Activated CD4-positive, CD25-positive, alpha-beta regulatory T cell treated with anti-CD3 and anti-CD28 coated beads, Interleukin-2, amount 50 U/mL, for 16 hours (primary cell): ENCODE measurements around the gene DSCAM.
"Not testable (repeated sequence)": the region's sequence is repeated elsewhere in the genome, so short reads cannot be mapped to it uniquely, and the experiment has no call there.

Source experiments
- DNase-seq: peaks from one replicate; pipeline ENCODE4 v3.0.0-alpha.2; 2020; ENCODE audit warnings: low read depth, low spot score

The DSCAM gene

DNA sequence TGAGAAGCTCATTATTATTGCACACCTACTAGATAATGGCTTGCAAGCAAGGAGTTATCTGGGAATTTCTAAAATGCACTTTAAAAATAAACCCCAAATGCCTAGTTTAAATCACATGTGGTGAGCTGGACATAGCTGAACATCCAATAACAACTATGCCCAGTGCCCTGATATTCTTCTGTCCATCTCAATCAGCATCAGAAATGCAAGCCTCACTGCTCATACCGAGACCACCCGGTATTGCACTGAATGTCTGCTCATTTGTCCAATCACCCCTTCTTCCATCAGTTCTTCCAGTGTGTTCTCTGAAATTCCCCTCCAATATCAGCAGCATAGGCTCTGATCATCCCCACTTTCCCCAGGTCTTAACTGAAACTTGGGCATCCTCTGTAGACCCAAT is 383.8 kb downstream of the DSCAM start:
- DNase-seq: no peak

DNA sequence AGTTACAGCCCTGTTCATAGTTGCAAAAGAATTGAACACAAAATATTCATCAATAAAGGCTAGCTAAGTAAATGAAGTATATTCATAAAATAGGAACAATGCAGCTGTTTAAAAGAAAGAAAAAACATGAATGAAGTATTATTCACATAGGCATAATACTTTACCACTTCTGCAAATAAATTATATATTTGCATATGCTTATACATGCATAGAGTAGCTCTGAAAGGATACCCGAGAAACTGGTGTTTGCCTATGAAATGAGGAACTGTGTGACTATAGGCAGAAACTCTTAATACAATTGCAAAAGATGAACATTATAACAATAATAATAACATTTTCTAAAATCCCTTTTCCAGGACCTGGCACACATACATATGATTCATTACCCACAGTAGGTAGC is 385.9 kb downstream of the DSCAM start:
- DNase-seq: no peak

DNA sequence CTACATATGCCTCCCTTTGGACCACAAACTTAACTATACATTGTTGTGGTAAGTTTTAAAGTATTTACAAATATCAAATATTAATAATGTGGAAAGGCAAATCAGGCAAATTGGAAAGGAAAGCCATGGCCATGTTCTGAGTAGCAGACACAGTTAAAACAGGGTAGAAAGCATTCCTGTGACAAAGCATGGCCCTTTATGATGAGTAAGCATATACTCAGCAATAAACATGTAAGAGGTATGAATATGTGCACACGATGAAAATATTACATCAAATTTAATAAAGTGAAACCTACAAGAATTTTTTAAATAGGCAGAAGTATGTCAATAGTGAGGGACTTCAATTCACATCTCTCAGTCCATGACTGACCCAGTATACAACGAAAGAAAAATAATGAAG is 389.2 kb downstream of the DSCAM start:
- no peak for DNase-seq

DNA sequence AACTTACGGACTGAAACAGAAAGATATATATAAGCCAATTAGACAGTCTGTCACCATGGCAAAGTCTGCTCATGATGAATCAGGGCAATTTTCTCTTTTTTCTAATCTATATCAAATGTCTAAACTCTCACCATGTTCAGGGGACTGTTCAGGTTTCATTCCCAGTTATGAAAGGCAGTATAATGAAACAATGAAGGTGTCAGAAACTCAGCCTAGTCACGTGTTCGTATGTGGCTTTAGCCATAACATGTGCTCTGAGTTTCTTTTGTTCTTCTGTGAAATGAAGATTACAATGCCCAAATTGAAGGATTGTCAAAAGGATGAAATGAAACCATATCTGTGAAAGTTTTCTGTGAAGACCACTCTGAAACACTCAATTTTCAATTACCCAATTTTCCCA is 392.9 kb downstream of the DSCAM start:
- no peak for DNase-seq

DNA sequence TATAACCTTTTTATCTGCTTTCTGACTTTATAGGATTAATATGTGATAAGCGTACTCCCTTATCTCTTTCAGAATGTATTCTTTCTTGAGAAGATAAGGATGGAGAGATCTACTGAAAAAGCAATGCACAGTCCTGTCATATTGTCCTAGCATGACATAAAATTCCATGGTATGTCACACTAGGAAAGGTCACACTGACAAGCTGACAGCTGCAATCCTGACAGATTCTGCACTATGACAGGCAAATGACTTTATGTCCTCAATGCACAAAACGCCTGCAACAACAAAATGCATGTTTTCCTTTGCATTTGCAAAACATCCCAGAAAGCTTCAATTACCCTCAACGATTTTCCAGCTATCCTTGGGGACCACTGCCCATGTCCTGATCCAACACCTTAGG is 393.8 kb downstream of the DSCAM start:
- no peak for DNase-seq

DNA sequence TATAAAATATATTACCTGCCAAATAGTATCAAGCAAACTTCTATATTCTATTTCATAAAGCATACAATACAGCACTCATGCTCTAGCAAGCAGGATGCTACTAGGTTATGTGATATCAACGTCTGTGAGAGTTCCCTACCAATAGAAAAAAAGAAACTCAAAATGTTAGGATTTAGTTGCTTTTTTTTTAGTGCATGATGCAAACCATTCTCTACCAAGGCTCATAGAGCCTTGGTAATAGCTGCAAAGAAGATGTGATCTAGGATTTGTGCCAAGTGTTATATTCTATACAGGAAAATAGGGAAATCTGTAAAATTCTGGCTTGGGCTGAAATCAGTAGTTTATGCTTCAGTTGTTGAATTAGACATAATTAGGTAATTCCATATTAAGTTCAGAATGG is 394.4 kb downstream of the DSCAM start:
- DNase-seq: no peak

DNA sequence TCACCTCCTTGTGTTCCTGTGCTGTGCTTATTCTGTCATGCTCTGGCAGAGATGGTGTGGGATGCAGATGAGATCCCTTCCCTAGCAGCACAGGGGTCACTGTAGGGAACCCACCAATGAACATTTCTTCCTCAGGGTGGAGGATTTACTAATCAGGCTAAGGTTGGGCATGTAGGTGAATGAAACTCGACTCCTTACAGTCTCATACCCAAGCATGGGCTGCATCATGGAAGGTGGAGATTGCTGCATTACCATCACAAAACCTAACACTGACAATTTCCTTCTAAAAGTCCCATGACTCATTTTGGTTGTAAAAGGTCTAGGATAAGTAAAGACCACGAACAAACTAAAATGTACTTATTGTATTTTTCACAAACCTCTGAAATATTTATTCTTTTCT is 399.9 kb downstream of the DSCAM start:
- no peak for DNase-seq

DNA sequence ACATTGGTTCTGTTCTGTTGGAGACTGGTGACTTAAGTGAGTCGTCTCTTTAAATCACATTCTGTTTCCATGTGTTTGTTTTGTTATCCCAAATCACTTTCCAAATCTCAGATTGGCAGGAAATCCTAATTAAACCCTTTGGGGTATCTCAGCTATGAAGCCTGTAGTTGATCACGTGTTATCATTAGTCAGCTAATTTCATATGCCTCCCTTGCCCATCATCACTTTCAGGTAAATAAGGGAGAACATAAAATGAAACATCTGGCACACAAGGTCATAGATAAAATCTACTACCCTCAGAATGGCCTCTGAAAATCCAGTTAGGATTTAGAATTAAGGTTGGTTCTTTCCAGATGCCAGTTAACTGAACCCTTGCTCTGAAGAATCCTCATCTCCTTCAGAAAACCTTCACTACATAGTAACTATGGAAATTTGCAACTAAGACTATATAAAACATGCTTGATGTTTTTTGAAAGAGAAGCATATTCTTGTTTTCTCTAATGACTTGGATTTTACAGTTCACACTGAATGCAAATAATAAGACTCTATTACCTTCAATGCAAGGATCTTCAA is 401.5 kb downstream of the DSCAM start:
- DNase-seq: no peak

DNA sequence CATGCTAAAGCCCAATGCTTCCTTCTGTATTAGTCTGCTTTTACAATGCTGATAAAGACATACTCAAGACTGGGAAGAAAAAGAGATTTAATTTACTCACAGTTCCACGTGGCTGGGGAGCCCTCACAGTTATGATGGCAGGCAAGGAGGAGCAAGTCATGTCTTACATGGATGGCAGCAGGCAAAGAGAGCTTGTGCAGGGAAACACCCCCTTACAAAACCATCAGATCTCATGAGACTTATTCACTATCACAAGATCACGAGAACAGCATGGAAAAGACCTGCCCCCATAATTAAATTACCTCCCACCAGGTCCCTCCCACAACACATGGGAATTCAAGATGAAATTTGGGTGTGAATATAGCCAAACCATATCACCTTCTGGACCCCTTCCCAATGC is 407.4 kb downstream of the DSCAM start:
- not testable (repeated sequence) for DNase-seq

DNA sequence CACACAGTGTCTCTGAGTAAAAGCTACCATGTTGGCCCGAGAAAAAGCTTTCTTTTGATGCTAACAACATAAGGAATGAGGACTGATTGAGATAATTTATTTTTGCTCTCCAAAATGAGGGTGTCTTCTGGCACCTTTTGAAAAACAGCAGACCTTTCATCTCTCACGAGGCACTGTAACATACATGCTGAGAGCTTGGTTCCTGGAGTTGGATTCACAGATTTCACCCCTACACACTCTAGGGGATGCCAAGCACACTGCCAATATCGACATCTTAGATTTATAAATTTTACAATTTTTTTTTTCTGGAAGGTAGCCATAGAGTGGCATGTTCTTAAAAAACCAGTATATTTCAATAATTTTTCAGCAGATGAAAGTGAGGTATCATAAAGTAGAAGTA is 408.3 kb downstream of the DSCAM start:
- no peak for DNase-seq

DNA sequence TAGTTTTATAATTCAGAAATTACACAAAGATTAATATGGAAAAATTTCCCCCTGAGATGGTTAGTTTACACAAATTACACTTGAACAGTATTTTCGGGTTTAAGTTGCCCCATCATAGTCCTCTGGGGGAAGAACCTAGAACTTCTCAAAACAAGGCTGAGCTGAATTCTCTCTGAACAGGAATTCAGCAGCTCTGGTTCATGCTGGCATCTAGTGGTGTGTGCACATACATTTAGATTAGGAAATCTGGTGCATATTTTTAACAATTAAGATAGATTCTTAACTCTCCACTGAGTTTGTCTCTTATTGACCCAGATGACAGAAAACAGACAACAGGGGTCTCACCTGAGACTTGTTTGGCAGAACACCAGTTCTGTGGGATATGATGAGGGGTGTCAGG is 410.7 kb downstream of the DSCAM start:
- no peak for DNase-seq

DNA sequence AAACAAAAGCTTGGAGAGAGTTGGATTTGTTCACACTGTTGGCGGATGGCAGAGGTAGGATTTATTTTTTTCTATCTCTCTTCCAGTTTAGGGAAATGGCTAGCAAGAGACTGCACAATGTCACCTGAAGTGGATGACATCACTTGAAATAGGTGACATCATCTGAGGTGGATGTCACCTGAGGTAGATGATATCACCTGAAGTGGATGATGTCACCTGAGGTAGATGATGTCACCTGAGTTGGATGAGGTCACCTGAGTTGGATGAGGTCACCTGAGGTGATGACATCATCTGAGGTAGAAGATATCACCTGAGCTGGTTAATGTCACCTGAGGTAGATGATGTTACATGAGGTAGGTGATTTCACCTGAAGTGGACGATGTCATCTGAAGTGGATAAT is 413.4 kb downstream of the DSCAM start:
- no peak for DNase-seq

DNA sequence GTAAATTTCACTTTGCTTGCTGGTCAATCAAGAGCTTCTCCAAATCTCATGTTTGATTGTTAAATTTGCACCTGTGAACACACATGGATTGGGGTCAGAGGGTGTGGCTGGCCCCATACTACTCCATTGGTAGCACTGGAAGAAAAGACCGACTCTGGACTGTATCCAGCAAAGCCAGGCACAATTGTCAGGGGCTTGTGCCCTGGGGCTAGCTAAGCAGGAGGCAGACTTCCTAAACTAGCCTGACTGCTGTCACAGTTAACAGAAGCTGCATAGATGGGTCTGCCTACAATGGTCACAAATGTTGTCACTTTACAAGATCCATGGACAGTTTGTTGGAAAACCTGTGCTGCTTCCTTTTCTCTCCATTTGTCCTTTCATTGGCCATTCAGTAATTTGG is 421.0 kb downstream of the DSCAM start:
- no peak for DNase-seq

DNA sequence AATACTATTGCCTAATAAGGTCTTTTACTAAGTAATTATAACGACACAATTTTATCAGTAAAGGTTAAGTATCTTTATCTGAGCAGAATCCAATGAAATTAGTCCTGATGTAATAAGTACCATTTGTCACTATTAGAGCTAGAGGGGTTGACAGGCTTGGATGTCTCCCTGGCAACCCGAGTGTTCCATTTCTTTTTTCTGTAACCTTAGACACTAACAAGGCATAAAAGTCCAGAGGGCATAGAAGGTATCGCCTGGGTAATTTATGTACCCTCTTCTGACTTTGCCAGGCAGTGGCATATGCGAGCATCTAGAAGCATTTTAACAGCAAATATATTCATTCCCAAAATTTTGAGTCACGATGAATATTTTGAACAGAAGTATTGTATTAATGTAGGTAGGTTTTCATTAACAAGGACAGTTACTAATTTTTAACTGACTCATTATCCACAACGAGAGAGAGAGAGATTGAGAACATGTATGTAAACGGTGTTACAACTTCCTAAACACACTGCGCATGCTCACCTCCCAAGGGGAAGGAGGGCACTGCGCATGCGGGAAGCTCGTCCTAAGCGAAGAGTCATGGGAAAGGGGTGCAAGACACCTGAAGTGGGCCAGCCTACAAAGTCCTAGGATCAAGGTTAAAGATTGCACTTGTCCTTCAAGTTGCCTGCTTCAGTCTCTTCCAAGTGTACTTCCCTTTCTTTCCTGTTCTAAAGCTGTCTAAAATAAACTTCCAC is 423.9 kb downstream of the DSCAM start:
- DNase-seq: no peak

DNA sequence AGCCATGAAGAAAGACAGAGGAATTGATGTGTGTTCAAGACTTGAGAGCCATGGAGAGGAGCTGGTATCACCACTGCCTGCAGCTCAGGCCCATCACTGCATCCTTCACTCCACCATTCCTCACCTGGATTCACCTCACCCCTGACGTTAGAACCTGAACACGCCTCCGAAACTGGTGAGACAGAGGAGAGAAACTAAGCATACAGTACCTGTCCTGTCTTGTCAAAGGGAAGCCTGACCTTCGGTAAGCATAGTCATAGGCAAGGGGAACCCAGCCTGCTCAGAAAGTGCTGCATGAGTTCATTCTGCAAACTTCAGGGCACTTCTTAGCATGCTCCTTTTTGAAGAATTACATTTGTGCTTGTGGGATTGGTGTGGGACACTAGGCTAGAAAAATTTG is 425.8 kb downstream of the DSCAM start:
- DNase-seq: no peak

DNA sequence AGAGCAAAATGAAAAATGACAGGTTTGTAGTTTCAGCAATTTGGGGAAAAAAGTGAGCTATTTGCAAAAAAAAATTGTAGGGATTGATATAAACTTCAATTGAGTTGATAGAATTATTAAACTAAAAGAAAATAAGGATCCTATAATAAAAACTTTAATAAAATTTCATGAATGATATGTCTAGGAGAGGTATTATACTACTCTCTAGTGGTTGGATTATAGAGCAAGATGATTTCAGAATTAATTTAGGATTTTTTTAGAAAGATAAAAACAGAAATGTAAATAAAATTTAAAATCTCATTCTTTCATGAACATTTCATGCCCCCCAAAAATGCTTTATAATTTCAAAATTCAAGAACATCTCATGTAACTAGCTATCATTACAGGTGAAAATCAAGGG is 430.4 kb downstream of the DSCAM start:
- no peak for DNase-seq

DNA sequence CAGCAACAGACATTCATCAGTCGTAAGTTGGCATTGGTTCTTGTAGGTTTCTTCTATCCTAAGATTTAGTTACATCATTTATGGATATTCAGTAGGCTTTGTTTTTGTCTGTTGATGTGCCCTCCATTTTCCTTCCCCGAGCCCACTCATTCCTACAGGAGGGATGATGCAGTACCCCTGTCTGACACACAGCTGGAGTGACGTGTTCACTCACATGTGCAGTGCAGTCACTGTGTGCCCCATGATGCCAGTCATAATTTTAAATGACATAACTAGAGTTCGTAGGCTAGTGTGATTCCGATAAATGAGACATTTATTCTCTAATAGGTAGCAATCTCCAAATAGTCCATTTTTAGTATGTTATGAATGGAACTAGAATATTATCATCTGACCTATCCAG is 438.4 kb downstream of the DSCAM start:
- DNase-seq: no peak

DNA sequence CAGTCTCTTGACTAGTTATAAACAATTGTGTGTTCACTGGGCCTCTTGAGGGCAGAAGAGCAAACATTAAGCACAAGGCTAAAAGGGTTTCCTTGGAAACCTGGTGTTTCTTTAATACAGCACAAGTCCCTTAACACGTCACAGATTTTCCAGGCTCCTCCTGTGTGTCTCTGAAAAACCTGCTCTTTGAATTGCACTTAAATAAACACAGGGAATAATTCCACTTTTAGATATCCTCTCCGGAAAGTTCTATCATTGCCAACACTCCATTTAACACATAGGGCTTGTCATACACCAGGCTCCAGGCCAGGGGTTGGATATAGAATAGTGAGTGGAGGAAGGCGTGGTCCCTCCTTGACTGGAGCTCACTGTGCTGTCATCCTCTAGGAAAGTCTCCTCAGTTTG is 442.6 kb downstream of the DSCAM start:
- no peak for DNase-seq

DNA sequence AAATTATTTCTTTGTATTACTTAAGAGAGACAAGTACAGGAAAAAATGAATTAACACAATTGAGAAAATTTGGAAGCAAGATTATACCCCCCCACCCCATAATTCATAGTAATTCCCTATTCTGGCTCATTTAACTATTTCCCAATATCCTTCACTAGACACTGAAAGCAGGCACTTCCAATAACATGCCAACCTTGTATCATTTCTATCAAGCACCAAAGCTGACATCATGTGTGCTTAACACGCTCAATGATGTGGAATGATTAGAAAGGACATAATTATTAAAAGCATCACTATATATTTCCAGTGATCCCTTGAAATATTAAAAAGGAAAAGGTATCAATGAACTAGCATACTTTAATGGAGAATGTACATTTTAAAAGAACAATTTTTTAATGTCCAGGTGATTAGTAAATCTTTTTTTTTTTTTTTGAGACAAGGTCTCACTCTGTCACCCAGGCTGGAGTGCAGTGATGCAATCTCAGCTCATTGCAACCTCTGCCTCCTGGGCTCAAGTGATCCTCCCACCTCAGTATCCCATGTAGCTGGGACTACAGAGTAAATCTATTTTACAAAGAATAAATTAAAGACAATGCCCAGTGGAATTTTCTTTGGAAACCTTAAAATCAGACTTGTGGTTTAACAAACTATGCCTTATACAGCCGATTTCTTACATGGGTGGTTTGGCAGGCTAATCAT is 443.9 kb downstream of the DSCAM start:
- DNase-seq: no peak

DNA sequence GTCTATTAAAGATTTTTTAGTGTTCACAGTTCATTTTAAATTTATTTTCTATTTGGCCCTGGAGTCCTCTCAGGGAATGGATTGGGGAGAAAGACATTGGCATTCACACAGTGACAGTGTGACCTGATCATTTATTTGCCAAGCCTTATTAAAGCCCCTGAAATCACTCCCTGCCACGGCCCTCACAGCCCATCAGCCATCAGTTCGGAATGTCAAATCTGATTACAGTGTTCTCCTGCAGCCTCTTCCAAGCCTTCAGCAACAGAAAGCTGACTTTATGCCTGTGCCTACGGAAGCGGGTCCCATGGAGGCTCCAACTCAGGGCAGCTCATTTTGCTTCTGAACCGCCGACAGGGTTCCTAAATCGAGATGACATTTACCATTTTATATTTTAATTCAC is 451.2 kb downstream of the DSCAM start:
- DNase-seq: no peak

DNA sequence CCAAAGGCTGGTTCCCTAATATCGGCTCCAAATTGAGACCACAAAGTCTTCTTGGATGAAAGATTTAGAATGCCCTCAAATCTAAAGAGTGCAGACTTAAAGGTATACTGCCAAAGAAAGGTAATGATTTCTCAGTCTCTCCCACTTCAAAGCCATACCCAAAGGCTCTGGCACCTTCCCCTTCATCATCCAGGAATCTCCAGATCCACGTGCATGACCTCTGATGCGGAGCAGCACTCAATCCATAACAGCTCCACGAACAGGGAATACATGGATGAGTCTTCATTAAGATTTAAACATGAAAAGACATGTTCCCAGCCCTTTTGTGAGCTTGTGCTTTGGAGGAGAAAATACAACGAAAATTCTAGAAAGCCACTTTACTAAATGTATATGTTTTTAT is 453.9 kb downstream of the DSCAM start:
- DNase-seq: no peak

DNA sequence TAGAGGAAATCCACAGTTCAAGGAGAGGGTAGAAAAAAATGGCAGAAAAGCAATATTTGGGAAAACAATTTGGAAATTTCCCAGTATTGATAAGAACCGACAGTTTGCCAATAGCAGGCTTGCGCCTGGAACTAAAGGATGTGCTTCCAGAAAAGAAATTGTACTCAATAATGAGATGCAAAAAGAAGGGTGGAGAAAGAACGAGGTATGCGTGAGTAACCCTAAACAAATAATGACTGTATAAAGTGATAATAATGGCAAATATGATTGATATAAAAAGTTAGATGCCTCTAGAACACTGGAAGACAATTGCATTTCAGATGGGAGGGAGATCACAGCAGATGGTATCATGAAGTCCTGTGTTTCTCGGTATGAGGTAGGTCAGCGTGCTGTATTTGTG is 458.9 kb downstream of the DSCAM start:
- no peak for DNase-seq
